Vagina (tissue), 2 donors: Measurements from ENCODE around the gene LIN28B.

Experiments
- CTCF ChIP-seq, 3 experiments: fragments of 450-650 bp in 2 of 3; fragments of 200-600 bp in 1 of 3; sonication (generic) in 1 of 3; IDR thresholded peaks; one replicate each; pipeline ENCODE4 v1.5.1; 2017 to 2019; ENCODE audit warnings: antibody characterized with exemption in 3 of 3, mild to moderate bottlenecking in 2 of 3, moderate library complexity in 2 of 3
- POLR2AphosphoS5 ChIP-seq, 2 donors: sonication (generic); formaldehyde crosslinking; IDR thresholded peaks; one replicate each; pipeline ENCODE4 v1.9.0; 2017; ENCODE audit warnings: antibody characterized with exemption in 2 of 2, mild to moderate bottlenecking in 2 of 2, low read depth in 1 of 2; ENCODE audit not compliant: insufficient read depth in 1 of 2

GRCh38 chr6:105108631-105109262, 151.8 kb downstream of the LIN28B start:
- no peak for TF ChIP-seq CTCF (IDR thresholded peaks at IDR 0.05)
- TF ChIP-seq POLR2AphosphoS5 (IDR thresholded peaks at IDR 0.05; ENCODE audit: insufficient read depth in 1 of 2, low read depth in 1 of 2), result no peak
